Endothelial cell of hepatic sinusoid (primary cell): ENCODE measurements around the gene GGA1.
"Not testable (repeated sequence)": the region's sequence is repeated elsewhere in the genome, so short reads cannot be mapped to it uniquely, and the experiment has no call there.

ENCODE experiments used
- in situ Hi-C: cut with HindIII; loops from 2 replicates; pipeline ENCODE4 v1.10.0; 2017; ENCODE audit warnings: low sequenced_read_pairs

GGA1 gene

DNA sequence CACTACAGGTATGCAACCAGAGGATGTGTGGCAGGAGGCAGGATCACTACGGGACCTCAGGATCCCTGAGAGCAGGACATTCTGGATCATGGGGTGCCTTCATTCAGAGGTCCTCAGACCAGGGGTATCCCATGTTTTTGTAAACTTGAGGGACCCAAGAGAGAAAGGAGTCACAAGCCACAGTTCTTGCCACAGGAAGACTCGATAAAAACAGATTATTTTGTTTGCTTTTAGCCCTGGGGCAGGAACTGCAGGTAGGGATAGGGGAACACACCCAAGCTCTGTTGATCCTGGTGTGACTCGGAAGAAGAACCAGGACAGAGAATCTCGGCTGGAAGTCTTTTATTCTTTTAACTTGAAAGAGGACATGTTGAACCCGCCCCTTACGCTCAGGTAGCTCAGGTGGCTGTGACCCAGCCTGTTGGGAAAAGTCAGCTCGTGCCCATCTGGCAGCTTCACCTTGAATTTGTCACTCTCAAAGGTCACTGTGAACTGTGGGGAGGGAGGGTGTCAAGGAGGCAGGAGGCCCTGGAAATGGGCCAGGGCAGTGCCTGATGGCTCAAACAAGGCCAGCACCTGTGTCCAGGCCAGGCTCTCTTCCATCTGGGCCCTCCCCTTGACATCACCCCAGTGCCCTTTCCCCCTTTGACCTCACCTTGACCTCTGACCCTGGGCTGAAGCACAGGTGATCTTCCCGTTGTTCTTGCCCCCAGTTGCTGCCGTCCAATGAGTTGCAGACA, 38.5 kb upstream of the GGA1 start:
- in situ Hi-C loops: loop anchor here (10.0 kb wide), 1 partner anchor 245 kb away; no protein-coding TSS in a partner anchor

DNA sequence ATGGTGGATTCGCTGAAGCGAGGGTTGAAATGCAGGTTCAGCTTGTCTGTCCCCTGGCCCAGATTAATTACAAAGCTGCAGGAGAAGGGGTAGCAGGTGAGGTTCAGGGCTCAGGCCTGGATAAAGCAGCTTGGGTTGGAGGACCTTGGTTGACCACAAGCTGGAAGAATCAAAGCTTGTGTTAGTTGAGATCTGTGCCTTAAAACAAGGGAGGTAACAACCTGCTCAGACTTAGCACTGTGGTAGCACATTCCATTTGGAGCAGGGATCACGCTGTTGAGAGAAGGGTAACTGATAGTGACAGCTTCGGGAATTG, 38.0 kb upstream of the GGA1 start:
- in situ Hi-C loops: loop anchor here (10.0 kb wide), 1 partner anchor 246 kb away; no protein-coding TSS in a partner anchor

DNA sequence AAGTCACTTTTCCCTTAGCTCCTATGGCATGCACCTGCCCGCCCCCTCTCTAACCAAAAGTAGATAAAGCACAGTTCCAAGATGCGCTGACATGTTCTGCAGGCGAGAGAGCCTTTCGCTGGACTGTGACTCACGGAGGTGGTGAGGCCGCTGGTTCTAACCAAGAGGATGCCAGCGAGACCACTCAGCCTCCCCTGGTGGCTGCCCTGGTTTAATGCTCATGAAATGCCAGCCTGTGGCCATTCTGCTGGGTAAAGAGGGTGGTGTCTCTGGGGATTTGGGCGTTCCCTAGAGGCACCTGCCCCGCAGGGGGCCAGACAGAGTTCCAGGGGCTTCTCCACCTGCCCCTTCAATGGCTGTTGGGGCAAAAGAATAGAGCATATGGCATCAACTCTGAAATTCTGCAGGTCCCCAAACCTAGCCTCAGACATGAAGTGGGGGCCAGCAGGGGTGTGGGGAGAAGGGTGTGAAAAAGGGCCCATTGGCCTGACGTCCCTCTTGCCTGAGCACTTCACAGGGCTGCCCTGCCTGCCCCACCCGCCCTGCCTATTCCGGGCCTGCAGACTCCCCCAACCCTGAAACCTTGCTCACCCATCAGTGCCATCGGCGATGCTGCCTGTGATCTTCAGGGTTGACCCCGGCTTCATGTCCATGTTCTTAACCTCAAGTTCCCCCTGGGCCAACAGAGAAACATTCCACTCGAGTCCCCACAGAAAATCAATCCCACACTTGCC, 37.2 kb upstream of the GGA1 start:
- in situ Hi-C loops: loop anchor here (10.0 kb wide), 1 partner anchor 247 kb away; no protein-coding TSS in a partner anchor

DNA sequence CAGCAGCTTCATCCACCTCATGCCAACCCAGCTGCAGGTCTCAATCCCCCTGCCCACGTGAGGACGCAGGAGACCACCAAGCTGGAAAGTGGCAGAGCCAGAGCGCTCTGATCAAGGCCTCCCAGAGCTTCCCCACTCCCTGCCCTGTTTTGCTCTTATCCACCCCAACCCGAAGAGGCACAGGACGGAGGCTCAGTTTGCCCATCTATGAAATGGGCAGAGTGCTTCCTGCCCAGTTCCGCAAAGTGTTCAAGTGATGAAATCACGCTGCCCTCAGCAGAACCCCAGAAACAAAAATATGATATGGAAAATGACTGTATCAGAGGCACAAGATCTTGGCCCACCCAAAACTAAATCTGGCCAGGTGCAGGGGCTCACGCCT, 36.7 kb upstream of the GGA1 start:
- in situ Hi-C loops: loop anchor here (10.0 kb wide), 1 partner anchor 247 kb away; no protein-coding TSS in a partner anchor

DNA sequence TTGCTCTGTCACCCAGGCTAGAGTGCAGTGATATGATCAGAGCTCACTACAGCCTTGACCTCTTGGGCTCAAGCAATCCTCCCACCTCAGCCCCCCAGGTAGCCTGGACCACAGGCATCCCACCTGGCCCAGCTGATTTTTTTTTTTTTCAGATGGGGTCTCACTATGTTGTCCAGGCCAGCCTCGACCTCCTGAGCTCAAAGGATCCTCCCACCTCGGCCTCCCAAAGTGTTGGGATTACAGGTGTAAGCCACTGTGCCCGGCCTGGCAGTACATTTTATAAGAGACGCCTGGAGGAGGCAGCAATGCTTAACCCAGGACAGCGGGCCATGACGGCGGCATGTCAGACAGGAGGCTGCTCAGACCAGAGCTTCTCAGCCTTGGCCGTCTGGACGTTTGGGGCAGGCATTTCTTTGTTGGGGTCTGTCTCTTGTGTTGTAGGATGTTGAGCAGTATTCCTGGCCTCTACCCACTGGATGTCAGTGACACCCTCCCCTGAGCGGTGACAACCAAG, 33.1 kb upstream of the GGA1 start:
- in situ Hi-C loops: loop anchor here (10.0 kb wide), 1 partner anchor 251 kb away; no protein-coding TSS in a partner anchor

DNA sequence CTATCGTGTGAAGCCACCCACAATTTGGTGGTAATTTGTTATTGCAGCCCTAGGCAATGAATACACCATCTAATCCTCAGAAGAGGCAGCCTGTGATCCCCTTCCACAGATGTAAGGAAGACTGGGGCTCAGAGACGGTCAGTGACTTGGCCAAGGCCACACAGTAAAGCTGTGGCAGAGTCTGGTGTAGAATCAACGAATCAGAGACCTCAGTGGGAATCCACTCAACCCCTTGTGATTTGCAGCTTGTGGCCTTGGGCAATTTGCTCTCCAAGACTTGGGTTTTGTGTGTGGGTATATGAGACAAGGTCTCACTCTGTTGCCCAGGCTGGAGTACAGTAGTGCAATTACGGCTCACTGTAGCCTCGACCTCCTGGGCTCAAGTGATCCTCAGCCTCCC, 30.6 kb upstream of the GGA1 start:
- in situ Hi-C loops: loop anchor here (10.0 kb wide), 1 partner anchor 253 kb away; no protein-coding TSS in a partner anchor

DNA sequence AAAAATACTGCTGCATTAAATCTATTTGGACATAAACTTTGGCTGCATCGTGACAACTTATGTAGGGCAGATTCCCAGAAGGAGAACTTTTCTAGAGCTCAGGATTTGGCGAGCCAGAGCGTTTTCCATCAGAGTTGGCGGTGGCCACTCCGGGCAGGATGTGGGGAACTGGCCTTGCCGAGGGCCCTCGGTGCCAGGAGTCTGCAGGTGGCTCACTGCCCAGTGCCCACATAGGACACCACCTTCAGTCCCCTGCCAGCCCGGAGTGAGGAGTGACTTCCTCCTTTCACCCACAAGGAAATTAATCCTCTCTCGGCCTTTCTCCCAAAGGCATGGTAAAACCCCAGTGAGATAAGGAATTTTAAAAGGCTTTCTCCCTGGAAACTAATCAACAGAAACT, 27.1 kb upstream of the GGA1 start:
- in situ Hi-C loops: no loop called here

DNA sequence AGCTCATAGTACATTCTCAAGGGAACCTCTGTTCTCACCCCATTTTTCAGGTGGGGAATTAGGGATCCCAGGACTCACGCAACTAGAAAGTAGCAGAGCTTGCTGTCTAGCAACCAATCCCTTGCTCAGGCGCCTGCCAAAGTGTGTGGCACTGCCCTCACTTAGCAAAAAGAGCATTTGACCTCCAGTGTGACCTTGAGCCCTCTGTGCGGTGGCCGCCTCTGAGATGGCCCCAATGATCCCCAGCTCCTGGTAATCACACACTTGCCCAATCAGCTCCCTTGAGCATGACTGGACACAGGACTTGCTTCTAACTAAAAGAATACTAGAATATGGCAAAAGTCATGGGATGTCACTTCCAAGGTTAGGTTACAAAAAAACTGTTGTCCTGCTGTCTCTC, 26.1 kb upstream of the GGA1 start:
- in situ Hi-C loops: no loop called here

DNA sequence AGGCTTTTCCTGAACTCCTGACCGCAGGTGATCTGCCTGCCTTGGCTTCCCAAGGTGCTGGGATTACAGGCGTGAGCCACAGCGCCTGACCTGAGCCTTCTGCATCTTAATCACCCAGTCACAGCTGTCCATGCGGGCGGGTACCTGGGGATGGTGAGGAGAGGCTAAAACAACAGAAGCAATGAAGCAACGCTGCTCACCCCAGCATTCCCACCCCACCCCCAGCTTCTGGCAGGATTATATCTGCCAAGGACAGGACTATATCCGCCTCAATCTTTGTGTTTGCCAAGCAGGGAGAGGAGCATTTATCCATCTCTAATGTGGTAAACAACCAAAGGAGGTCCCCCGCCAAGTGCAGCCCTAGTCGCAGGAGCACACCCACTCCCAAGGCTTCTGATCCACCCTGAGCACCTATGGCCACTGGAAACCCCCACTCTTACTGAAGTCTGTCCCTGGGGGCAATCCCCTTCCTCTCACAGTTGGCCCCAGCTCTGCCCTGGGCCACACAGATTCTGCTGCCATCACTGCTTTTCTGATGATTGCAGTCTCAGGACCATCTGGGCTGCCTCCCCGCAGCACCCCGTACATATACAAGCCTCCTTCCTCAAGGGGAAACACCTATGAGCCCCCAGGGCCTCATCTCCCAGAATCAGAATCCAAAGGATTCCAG, 20.0 kb upstream of the GGA1 start:
- in situ Hi-C loops: no loop called here

DNA sequence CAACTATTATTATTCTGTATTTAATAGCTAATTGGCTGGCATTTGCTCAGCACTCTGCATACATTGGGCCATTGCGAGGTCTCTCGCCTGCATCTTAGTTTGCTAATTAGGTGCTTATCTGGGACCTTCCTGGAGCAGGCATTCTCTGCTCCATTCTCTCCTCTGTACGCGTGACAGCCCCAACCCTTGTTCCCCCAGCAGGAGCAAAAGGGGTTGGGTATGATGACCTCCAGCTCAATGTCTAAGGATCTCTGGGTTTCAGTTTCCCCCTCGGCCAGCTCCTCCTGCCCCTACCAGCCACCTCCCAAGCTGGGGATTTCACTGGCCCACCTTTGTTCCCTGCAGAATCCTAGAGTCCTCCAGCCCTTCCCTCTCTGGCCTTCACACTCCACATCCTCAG, 19.0 kb upstream of the GGA1 start:
- in situ Hi-C loops: no loop called here

DNA sequence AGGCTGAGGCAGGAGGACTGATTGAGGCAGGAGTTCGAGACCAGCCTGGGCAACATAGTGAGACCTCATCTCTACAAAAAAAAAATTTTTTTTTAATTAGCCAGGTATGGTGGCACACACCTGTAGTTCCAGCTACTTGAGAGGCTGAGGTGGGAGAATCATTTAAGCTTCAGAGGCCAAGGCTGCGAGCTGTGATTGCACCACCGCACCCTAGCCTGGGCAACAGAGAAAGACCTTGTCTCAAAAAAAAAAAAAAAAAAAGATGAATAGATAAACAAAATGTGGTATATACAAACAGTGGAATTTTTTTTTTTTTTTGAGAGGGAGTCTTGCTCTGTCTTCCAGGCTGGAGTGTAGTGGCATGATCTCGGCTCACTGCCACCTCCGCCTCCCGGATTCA, 17.6 kb upstream of the GGA1 start:
- in situ Hi-C loops: not testable (repeated sequence)

DNA sequence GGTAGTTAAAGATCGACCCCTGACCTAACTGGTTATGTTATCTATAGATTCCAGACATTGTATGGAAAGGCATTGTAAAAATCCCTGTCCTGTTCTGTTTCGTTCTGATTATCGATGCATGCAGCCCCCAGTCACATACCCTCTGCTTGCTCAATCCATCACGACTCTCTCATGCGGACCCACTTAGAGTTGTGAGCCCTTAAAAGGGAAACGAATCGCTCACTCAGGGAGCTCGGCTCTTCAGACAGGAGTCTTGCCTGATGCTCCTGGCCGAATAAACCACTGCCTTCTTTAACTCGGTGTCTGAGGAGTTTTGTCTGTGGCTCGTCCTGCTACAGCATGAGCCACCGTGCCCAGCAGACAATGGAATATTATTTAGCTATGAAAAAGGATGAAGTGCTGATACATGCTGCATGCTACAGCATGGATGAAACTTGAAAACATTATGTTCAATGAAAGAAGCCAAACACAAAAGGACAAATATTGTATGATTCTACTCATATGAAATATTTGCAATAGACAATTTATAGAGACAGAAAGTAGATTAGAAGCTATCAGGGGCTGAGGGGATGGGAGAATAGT, 16.7 kb upstream of the GGA1 start:
- in situ Hi-C loops: no loop called here

DNA sequence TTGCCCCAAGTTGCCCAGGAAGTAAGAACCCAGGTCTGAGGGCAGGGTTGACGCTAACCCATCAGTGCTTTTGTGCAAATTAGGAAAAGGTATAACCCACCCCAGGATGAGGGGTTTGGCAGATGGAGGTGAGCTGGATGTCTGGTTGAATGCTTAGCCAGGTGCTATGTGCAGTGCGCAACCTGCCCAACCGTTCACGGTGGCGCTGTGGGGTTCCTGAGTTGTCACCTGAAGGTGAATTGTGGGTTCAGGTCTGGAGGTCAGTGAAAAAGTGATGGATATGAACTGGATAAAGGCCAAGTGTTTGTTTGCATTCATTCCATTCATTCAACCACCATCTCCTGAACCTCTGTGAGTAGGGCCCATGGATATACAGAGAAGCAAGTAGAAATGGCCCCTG, 14.4 kb upstream of the GGA1 start:
- in situ Hi-C loops: no loop called here

DNA sequence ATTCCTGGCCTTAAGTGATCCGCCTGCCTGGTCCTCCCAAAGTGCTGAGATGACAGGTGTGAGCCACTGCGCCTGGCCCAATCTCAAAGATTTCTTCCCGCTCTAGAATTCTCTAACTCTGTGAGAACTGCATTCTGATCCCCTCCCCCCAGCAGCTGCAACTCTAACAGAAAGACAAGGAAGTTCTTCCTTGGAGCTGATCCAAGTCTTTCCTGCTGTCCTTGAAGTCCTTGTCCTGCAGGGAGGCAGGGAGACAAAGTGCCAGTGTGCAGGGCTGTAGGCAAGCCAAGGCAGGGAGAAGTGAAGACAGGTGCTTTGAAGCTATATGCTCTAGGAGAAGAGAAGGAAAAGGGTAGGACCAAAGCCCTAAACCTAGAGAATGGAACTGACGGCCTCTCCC, 9.5 kb upstream of the GGA1 start:
- in situ Hi-C loops: no loop called here

DNA sequence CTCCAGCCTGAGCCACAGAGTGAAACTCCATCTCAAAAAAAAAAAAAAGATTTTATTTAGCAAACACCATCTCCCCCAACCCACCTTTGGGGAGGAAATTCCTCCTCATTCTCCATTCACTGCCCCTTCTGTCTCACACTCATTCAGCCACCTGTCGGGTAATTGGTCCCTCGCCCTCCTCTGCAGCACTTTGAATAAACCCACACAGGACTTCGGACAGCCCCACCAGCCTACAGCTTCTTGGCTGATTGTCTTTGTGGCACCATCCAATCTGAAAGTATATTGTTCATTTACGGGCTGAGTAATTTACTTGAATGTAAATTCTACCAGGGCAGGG, 7.5 kb upstream of the GGA1 start:
- in situ Hi-C loops: no loop called here

DNA sequence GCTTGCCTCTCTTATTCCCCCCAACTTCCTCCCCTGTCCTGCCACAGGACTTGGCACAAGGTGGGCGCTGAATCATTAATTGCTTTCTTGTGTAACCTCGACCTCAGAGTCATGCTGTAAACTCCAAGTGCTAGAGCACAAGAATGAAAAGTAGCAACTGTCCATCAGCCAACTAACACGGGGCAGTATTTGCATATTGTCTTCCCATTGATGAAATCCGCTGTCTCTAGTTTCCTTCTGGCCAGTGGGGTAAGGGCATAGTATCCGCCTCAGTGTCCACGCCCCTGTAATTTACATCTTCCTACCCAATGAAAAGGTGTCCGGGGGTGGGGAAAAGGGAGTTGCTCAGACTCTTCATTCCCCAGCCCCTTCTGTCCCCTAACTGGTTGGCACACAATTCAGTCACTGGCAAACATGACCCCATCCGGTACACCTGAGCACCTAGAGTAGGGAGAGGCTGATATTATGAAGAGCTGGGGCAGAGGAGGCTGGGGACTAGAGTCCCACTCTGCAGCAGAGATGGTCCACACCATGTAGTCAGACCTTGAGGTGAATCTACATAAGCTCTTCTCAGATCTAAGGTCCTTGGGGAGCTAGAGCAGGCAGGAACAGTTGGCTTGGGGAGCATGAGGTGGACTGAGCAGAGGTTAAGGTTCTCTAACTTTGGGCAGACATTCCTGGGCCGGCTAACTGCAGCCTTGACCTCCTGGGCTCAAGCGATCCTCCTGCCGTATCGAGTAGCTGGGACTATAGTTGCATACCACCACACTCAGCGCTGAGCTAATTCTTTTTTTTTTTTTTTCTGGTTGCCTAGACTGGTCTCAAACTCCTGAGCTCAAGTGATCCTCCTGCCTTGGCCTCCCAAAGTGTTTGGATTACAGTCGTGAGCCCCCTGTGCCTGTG, 6.8 kb upstream of the GGA1 start:
- in situ Hi-C loops: no loop called here

DNA sequence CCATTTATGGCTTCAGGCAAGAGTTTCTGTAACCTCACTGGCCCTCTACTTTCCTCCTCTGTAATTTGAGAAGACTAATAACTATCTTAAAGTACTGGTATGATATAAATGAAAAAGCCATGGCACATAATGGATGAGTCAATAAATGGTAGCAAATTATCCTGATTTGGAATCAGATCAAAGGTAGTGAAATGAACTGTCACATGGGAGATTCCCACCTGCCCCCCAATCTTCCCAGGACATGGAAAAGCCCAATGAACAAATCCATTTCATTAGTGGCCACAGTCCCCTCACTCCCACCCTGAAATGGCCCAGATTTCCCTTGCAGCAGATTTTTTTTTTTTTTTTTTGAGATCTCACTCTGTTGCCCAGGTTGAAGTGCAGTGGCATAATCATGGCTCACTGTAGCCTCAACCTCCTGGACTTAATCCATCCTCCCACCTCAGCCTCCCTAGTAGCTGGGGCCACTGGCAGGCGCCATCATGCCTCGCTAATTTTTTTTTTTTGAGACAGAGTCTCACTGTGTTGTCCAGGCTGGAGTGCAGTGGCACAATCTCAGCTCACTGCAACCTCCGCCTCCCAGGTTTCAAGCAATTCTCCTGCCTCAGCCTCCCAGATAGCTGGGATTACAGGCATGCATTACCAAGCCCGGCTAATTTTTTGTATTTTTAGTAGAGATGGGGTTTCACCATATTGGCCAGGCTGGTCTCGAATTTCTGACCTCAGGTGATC, 5.9 kb upstream of the GGA1 start:
- in situ Hi-C loops: not testable (repeated sequence)

DNA sequence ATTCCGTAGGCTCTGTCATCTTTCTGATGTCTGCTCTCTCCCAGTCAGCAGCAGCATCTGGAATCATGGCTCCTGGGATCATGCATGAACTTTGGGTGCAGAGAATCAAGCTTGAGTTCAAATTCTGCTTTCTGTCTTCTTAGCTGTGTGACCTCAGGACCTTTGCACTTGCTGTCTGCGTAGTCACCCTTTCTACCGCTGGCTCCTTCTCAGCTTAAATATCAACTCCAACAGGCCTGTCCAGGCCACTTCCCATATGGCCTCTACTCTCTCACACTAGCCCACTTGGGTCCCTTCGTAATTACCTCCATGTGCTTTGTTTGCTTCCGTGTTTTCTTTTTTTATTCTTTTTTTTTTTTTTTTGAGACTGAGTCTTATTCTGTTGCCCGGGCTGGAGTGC, 4.6 kb upstream of the GGA1 start:
- in situ Hi-C loops: no loop called here

DNA sequence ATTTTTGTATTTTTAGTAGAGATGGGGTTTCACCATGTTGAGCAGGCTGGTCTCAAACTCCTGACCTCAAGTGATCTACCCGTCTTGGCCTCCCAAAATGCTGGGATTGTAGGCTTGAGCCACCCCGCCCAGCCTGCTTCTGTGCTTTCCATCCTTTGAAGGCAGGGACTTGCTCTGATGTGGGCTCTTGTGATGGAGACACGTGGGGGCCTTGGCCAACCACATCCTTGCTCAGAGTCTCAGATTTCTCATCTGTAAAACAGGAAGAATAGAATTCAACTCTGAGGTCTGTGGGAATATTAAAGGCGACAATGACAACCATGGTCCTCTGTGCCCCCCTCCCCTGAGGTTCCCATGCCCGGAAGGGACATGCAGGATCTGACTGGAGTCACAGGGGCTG, 3.8 kb upstream of the GGA1 start:
- in situ Hi-C loops: no loop called here
